ENCODE data around the gene RPL37.

DNA sequence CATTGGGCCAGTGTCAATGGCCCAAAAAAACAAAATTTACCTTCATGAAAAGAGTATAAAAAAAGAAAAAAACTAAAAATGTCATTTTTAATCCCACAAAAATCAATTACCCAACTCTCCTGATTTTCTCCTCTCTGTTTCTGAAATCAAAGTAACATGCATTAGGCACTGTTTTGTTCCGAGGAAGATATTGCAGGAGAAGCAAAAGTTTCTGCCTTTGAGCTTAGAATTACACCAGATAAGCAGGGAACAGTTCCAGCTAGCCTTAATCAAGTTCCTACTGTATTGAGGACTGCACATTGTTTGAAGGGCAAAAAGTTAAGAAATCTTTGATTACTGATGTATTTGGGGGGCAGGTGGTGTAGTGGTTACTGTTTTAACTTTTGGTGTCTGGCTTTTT lies 35.8 kb downstream of the RPL37 start:
- TF ChIP-seq, protein P1, sequence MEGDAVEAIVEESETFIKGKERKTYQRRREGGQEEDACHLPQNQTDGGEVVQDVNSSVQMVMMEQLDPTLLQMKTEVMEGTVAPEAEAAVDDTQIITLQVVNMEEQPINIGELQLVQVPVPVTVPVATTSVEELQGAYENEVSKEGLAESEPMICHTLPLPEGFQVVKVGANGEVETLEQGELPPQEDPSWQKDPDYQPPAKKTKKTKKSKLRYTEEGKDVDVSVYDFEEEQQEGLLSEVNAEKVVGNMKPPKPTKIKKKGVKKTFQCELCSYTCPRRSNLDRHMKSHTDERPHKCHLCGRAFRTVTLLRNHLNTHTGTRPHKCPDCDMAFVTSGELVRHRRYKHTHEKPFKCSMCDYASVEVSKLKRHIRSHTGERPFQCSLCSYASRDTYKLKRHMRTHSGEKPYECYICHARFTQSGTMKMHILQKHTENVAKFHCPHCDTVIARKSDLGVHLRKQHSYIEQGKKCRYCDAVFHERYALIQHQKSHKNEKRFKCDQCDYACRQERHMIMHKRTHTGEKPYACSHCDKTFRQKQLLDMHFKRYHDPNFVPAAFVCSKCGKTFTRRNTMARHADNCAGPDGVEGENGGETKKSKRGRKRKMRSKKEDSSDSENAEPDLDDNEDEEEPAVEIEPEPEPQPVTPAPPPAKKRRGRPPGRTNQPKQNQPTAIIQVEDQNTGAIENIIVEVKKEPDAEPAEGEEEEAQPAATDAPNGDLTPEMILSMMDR (IDR thresholded peaks at IDR 0.05; ENCODE audit: poor library complexity): no peak
- TF ChIP-seq EZH2 (IDR thresholded peaks at IDR 0.05; ENCODE audit: borderline replicate concordance) (no peak), EZH2phosphoT487 (IDR thresholded peaks at IDR 0.05; ENCODE audit: low read depth, severe bottlenecking, unreplicated experiment) (no peak)
